Fibroblast of peridontal ligament (primary cell): ENCODE measurements around the gene ANXA4.
"Not testable (repeated sequence)": the region's sequence is repeated elsewhere in the genome, so short reads cannot be mapped to it uniquely, and the experiment has no call there.

Source experiments
- DNase-seq: peaks from one replicate; pipeline ENCODE4 v3.0.0-alpha.2; 2010; ENCODE audit errors: extremely low read depth

The ANXA4 gene

DNA sequence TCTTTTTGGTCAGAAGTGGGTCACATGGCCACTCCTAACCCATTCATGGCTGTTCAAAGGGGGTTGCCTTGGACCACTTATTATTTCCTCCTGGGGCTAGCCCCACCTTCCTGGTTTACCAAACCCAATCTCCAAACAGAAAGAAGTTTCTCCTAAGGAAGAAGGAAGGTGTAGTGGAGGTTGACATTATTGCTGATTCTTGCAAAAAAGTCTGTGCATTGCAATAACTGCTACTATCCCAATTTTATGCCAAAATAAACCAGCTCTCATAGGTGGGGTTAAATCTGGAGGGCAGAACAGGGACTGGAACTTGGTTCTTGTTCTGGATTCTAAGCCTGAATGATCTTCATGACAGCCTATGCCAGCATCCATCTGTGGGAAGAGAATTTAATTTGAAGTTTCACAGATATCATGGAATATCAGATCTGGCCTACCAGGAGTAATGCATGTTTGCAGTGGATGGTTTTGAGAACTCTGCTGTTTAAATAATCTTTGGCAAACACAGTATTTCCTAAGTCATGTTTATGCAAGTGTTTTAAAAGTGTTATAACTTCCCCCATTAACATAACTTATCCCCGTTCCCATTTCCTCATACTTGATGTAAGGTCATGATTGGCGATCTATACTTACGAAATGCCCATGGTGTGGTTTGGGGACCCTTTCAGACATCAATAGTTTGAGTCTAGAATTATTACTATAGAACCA, 11.9 kb downstream of the ANXA4 start:
- no peak for DNase-seq

DNA sequence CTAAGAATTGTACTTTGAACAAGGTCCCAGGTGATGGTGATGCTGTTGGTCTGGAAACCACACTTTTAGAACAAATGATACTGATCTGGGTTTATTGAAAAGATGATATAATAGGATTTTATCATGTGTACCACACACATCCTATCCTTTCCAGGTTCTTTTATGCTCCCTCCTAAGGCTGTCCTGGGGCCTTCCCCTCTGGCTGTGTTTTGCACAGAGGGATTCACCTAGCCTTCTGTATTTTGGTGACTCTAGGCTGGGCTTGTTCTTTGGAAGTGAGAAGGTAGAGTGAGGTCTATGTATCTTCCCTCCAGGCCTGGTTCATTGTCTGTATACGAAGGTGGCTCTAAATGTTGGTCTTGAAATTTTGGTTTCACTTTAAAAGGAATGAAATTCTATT, 12.7 kb downstream of the ANXA4 start:
- peak; percentile 23 for DNase-seq

DNA sequence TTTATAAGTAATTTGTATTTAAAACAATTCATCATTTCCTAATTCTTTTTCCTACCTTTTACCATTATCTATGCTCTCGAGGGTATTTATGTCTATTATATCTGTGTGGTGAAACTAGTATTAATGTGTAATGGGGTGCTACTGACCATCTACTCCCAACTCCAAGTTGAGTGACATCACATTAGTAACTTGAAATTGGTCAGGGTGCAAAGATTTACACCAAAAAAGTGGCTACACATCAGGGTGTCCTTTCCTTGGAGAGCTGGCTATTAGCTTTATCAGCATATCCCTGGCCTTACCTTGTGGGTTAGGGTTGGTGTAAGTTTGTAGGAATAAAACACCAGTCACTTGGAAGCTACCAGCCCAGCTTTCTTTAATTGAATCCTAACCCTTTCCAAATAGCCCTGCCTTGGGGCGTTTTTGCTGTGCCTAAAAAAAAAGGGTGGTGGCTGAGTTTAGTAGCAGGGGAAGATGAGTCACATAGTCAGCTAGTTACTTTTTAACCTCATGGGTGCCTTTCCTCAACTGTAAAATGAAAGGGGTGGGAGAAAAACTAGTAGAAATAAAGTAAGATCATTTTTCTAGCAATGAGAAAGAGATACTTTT, 14.0 kb downstream of the ANXA4 start:
- DNase-seq: peak; percentile 84

DNA sequence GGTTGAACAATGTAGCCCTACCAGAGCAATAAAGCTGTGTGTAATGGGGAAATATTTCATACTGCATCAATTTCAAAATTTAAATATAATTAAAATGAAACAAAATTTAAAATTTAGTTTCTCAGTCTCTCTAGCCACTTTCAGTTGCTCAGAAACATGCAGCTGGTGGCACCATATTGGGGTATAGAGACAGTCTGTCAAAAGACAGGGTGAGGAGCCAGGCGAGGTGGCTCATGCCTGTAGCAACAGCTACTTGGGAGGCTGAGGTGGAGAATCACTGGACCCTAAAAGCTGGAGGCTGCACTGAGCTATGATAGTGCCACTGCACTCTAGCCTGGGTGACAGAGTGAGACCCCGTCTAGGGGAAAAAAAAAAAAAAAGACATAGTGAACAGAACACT, 20.1 kb downstream of the ANXA4 start:
- no peak for DNase-seq

DNA sequence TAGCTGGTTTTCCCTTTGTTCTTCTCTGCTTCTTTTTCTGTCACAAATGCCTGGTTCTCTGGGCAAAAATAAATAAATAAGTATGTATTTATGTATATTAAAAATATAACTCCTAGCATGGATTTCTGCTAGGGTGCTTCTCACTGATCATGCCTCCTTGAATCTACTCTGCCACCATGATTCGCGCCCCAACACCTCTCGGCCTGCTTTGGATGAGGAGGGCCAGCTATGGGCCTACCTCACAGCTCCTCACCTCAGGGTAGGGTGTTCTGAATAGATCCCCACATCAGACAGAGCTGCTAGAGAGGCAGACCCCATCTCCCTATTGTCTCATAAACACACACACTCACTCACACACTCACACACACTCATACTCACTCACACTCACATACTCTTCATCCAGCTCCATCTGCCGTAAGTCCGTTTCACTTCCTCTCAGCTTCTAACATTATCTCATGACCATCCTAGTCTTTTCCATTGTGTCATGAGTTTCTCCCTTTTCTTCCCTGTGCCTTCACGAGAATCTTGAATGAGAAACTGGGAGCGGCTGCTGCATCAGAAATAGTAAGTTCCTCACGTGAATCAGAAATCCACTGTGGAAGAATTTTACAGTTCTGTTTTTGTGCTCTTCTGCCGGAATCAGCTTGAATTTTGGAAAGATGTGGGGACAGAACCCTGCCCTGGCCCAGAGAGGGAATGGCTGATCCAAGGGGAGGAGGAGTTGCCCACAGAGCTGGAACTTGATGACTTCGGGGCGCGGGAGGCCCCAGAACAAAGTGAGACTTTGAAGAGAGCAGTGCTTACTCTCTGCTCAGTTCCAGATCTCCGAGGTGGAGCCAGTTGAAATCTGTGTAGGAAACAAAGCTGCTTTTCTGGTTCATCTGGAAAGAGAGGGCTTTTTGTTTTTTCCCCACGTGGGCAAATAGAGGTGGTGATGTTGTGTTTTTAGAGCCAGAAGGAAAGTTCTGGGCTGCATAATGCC, 20.9 kb downstream of the ANXA4 start:
- DNase-seq: no peak

DNA sequence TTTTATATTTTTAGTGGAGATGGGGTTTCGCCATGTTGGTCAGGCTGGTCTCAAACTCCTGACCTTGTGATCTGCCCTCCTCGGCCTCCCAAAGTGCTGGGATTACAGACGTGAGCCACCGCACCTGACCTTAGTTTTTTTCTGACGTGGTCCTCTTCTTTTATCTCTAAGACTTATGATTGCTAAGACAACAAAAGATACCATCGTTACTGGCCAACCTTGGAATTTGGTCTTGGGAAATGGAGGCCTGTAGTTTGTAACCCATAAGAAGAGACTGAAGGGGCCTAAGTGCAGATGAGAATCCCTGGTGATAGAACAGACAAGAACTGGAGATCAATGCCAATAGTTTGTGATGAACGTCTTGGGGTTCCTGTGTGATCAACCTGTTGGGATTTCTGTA, 21.9 kb downstream of the ANXA4 start:
- not testable (repeated sequence) for DNase-seq

DNA sequence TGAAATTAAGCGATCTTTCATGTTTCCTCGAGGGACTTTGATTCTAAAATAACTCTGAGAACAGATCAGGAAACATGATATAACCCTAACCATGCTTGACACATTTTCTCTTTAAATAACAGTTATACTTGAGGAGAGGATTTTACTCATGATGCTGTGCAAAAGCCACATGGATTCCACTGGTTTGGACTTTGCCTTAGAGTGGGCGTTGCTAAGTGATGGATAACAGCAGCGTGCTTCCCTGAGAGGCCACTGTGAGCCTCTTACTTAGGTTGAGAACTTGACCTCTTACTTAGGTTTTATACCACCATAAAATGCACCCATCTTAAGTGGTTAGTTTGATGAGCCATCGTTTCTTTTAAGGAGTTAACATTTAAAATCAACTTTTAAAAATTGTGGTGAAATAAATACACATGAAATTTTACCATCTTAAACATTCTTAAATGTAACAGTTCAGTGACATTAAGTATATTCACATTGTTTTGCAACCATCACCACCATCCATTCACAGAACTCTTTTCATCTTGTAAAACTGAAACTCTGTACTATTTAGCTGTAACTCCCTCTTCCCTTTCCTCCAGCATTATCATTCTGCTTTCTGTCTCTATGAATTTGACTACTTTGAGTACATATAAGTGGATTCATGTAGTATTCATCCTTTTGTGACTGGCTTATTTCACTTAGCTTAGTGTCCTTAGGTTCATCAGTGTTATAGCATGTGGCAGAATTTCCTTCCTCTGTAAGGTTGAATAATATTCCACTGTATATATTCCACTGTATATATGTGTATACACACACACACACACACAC, 22.6 kb downstream of the ANXA4 start:
- peak; percentile 84 for DNase-seq

DNA sequence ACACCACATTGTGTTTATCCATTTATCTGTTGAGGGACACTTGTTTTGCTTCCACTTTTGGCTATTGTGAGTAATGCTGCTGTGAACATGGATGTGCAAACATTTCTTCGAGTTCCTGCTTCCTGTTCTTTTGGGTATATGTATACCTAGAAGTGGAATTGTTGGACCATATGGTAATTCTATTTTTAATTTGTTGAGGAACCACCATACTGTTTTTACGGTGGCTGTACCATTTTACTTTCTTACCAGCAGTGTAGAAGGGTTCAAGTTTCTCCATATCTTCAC, 23.1 kb downstream of the ANXA4 start:
- no peak for DNase-seq

DNA sequence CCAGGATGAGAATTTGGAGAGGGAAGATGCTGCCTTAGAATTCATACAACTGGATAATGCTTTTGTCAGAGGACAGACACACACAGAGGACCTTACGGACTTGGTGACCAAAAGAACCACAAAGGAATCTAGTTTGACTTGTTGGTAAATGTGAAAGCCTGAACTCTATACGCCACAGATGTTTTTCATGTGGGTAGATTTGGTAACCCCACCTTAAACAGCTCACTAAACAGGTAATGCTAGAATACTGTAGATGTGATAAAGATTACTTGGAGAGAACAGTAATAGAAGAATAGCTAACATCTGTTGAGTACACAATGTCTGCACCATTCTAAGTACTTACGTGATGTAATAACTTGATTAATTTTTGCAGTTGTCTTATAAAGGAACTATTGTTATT, 24.1 kb downstream of the ANXA4 start:
- DNase-seq: no peak

DNA sequence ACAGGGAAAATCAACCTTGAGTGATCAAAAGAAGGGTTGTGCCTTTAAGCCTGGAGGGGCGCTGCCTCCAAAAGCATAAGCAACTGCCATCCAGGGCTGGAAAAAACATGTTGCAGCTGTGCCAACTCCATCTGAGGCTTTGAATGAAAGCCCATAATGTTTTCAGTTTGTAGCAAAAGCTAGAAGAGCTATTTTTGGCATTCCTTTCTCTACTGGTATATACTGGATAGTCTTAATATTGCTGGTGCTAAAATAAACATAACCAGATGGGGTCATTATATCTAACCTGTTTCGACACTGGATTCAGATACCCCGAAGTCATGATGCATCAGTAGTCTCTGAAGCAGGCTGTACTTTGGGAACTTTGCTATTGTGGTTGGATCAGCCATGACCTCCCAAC, 25.1 kb downstream of the ANXA4 start:
- DNase-seq: peak; percentile 97

DNA sequence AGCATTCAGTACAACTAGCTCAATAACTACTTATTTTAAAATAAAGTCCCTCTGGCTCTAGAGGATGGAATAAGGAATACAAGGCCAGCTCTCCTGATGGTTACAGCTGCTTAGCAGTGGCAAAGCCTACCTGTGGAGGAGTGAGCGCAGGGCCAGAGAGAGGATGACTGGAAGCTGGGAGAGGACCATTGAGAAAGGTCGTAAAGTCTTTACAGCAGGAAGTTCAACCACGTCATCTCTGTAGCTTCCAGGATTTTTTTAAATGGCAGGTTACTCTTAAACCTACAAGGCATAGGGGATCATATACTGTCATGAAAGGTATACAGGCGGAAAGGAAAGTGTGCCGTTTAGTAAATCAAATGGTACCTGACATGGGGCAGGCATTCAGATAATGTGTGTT, 26.3 kb downstream of the ANXA4 start:
- no peak for DNase-seq

DNA sequence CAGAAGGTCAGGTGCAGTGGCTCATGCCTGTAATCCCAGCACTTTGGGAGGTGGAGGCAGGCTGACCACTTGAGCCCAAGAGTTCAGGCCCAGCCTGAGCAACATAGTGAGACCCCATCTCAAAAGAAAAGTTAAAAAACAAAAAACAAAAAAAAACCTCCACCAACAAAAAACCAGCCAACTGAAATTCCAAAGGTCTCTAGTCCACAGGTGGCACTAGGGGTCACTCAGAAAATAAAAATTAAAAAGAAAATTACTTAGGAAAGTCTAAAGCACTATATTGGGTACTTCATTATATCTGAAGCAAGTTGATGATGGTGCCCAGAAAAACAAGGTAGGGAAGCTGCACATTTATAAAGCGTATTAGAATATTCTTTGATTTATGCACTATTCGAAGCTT, 26.9 kb downstream of the ANXA4 start:
- DNase-seq: no peak

DNA sequence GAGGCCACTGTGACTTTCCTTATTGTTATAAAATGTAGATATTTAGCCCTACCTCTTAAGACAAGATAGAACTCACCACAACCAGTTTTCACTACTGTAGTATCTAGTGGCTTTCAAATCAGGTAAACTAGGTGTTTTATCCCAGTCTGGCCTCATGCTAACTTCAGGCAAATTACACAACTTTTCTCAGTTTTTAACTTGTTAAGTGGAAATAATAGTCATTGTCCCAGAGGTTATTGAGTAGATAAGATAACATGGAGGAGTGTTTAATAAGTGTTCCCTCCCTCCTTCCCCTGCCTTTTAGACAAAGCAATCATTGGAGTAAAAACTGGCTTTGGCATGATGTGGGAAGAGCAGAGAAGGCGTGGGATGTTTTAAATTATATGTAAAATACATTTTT, 27.3 kb downstream of the ANXA4 start:
- no peak for DNase-seq

DNA sequence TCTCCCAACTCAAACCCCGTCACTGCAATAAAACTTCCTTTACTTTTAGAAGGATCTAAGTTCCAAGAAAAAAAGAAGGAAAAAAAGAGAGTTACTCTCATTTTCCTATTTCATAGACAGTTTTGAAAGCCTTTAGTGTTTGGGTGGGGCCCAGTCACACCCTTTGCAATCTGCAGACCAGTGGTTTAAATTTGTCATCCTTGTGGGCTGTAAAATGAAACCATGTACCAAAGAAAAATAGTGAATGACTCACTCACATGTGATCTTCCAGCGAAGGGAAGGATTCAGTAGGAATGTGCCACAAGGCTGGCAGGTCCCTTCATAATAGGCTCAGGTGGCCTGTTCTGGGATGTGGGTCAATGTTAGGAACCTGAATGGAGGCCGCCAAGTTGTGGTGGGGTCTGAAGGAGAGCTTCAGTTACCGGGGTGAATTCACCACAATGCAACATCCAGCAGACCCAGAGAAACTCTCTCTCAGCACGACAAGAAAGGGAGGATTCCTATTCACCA, 28.3 kb downstream of the ANXA4 start:
- DNase-seq: peak; percentile 91

DNA sequence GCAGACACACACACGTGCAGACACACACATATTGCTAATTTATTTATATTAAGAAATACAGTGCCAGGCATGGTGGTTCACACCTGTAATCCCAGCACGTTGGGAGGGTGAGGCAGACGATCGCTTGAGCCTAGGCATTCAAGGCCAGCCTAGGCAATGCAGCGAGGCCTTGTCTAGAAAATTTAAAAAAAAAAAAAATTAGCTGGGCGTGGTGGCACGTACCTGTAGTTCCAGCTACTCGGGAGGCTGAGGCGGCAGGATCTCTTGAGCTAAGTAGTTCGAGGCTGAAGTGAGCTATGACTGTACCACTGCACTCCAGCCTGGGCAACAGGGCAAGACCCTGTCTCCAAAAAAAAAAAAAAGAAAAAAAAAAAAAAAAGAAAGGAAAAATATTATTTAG, 28.8 kb downstream of the ANXA4 start:
- no peak for DNase-seq

DNA sequence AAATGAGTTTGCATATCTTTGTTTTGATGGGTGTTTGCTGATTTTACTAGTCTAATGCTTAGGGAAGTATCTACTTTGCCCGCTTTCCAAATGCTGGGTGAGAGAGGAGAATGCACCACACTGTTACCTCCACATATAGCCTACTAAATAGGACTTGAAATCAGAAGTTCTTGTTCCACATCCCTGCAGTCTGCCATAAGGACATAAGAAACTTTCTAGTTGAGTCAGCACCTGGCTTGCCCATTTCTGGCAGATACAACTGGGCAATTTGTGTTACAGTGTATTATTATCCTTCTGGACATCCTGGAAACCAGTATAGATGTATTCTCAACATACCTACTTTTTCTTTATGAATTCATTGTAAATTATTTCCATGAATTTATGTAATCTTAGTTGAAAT, 29.5 kb downstream of the ANXA4 start:
- DNase-seq: peak; percentile 25

DNA sequence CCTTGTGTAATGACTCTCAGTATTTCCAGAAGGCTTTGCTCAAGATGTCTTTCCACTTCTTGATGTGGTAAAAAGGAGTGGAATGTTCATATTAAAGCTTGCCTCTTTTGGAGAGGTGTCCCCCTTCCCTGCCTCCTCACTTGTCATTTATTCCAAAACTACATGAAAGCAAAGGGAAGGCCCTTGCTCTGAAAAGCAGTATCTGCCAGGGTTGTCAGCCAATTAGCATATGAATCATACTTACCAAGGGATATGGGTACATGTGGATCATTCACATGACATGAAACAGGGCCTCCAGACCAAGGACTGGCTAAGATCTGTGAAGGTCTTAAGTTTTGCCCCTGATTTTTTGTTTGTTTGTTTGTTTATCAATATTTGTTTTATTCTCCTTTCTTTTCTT, 31.3 kb downstream of the ANXA4 start:
- DNase-seq: peak; percentile 66

DNA sequence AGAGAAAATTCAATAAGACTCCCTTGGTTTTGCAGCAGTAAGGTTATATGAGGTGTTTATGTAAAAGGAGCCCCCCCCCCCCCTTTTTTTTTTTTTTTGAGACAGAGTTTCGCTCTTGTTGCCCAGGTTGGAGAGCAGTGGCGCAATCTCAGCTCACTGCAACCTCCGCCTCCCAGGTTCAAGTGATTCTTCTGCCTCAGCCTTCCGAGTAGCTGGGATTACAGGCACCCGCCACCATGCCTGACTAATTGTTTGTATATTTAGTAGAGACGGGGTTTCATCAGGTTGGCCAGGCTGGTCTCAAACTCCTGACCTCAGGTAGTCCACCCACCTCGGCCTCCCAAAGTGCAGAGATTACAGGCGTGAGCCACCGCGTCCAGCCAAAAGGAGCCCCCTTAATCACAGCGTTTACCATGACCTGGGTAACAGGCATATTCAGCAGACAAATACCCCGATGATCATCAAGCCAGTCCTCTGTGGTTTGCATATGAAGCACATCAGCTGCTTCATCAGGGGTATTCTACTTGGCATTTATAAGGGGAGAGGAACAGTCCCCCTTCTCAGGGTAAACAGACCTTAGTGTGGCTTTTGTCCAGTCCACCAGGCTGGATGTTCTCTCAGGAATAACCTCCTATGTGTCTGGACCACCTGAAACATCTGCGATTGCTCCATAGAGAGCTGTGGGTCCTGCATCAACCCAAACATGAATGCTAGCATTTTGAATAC, 32.5 kb downstream of the ANXA4 start:
- not testable (repeated sequence) for DNase-seq

DNA sequence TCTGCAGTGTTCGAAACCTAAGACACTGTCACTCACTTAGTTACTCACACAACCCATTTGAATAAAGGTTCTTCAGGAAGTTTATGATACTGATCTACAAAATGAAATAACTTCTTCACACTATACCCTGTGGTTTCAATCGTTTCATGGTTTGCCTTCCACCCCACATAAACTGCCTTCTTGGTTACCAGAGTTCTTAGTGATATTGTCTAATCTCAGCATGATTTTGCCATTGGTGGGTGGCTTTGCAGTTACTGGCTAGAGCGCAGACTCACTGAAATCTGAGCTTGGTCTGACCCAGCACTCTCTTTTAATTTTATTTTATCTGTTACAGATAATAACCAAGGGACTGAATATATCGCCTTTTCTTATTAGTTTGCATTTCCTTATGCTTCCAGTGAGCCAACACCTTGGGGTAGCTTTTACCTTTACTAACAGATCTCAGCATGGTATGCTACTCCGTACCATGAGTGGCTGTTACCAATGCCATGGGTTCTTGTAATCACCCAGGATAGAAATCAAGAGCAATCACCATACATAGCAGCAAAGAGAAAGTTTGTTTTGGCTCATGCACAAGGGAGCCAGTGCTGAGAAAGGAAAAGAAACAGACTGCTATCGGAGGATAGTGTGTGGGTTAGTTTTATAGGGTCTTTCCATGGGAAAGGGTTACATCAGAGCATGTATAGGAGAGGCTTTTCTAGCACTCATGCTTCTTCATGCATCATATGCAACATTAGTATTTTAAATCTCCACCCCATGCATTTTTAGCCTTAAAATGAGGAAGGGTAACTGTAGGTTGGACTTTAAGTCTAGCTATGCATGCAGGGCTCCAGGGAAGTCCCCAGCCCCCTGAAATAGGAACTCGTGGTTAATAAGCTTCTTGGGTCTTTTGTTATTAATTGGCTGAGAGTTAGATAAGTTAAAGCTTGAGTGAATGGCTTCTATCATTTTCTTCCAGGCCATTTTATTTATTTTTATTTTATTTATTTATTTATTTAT, 33.3 kb downstream of the ANXA4 start:
- peak; percentile 52 for DNase-seq
